HG02938 (cell line): ENCODE data around the gene SLC25A24.

ENCODE experiments used
- ATAC-seq: cut with Tn5 transposase; IDR thresholded peaks from one replicate; pipeline ENCODE4 v1.9.1; 2021; ENCODE audit warnings: mild to moderate bottlenecking, moderate library complexity; ENCODE audit not compliant: unreplicated experiment

The SLC25A24 gene

GRCh38 chr1:108108119-108108518 lies 92.0 kb downstream of the SLC25A24 start:
- ATAC-seq: no peak

DNA sequence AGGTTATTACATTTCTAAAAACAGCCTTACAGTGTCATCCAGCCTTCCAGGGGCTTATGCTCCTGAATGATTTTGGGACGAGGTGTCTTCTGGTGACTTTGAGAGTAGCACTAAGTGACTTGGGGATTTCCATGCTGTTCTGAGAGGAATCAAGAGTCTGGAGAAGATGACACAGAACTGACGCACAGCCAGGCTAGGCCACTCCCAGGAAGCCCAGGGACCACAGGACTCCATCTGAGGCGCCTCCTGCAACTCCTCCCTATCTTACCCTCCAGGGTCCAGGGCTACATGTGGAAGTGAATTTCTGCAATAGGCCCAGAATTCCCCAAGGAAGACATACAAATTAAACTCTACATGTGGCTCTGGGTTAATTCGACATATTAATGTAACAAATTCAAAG lies 92.5 kb downstream of the SLC25A24 start:
- no peak for ATAC-seq

DNA sequence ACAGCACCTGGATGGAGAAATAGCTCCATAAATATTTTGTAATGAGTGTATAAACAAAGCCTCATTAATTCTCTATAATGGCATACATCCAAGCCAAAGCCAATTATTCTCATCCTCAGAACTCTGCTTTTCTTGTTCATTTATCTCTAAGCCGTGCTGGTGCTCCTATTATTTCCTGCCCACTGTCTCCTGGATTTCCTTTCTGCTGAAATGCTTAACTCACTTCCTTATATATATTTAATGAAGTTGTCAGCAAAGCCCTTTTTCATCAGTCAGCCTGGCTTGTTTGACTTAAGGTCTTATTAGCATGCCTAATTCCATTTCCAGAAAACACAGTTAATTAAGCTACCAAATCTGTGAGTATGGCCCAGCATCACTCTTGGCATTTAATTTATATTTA lies 93.4 kb downstream of the SLC25A24 start:
- no peak for ATAC-seq

DNA sequence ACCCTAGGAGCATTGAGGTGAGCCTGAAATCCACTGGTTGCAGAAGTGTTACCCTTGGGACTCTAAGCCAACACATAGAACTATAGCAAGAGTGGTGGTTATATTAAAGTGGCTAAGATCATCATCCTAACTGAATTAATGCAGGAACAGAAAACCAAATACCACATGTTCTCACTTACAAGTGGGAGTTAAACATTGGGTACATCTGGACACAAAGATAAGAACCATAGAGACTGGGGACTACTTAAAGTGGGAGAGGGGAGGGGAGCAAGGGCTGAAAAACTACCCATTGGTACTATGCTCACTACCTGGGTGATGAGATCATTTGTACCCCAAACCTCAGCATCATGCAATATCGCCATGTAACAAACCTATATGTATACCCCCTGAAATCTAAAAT lies 100.0 kb downstream of the SLC25A24 start:
- no peak for ATAC-seq

- no peak for ATAC-seq
Measured at GRCh38 chr1:108097018-108097417, 103.1 kb downstream of the SLC25A24 start.

- ATAC-seq: no peak
Measured at GRCh38 chr1:108096089-108096488, 104.1 kb downstream of the SLC25A24 start.

DNA sequence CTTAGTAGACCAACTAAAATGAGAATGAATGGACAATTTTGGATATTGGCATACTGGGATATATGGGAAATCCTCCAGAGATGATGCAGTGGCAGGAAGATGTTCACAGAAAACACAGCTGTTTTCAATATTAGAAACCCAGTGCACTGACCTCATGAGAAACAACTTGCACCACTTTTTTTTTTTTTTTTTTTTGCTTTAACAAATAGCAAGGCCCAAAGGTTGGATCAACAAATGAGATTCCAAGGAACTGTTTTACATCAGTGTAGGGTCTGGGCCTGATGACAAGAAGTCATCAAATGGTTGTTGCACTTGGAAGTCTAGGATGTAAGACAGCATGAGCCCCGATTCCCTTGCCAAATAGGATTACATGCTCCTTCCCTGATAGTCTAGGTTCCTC lies 110.7 kb downstream of the SLC25A24 start:
- ATAC-seq: no peak

DNA sequence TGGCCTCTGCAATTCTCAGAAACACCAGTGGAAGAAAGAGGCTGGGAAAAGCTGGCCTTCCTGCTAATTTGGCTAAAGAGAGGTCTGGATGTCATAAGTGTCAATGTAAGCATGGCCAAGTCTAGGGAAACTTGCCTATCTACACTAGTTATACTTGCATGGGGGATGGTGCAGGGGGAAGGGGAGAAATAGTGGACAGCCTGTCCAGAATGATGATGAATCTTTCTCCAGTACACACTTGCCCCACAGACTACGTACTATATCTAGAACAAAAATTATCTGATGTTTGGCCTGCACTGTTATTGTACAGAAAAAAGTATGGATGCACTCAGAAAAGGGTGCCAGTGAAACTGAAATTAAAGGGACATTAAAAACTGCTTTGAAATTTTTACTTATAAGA lies 114.5 kb downstream of the SLC25A24 start:
- ATAC-seq: no peak

GRCh38 chr1:108084866-108085477 lies 115.2 kb downstream of the SLC25A24 start:
- no peak for ATAC-seq
